Right renal pelvis (tissue), 4 donors: ENCODE results near the gene SPRED3. TPM values are rescaled to one million over a fixed set of nuclear protein-coding genes. Genes with fewer than 3 reads are reported as not detected.
"Not testable (repeated sequence)": the region's sequence is repeated elsewhere in the genome, so short reads cannot be mapped to it uniquely, and the experiment has no call there.

ENCODE experiments used
- DNase-seq, 4 donors: peaks; one replicate each; pipeline ENCODE4 v3.0.0-alpha.2; 2013; ENCODE audit warnings: low read depth in 4 of 4, low spot score in 3 of 4, missing footprints in 1 of 4
- polyA plus RNA-seq, 4 donors: library from polyadenylated mRNA; unstranded; fragments of 120-200 nt; gene quantifications; one replicate each; pipeline ENCODE4 v1.2.1, GENCODE V29; 2013; ENCODE audit not compliant: insufficient read length in 4 of 4

Gene SPRED3
- polyA plus RNA-seq, 4 donors, result 0.90 to 1.1 (median 1.0) TPM

DNA sequence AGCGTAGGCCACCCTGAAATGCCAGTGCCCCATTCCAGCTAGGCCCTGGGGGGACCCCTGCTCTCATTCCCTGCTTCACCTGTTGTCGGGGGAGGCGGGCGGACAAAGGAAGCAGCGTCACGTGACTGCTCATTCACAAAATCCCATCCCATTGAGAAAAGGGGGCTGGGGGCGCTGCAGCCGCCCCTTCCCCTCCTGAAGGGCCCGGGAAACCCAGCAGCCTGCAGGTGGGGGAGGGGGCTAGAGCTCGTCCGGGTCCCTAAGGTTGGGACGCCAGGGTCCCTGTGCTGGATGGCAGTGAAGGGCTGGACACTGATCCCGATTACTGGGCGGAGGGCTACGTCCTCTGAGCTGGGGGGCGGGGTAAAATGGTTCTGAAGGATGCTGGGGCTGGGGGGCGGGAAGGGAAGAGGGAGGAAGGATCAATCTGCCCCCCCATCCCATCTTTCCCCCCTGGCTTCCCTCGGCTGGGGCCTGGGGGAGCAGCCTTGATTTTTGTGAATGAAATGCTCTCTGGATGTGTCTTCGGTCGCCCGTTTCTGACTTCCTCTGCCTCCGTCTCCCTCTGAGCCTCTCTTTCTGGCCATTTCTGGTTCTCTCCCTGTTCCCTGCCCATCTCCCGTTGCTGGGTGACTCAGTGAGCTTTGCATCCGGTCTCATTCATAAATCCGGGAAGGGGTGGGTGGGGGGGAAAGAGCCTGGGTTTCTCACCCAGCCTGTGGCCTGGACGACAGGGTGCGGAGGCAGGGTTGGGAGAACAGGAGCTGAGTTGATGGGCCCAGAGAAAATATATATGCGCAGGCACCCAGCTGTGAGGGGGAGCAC, 816 bp downstream of the SPRED3 start:
- no peak for DNase-seq

- no peak for DNase-seq
These were observed 1.7 kb downstream of the SPRED3 start for GRCh38 chr19:38389957-38390924.

- no peak for DNase-seq
These were observed 3.5 kb downstream of the SPRED3 start for GRCh38 chr19:38391911-38392464.

DNA sequence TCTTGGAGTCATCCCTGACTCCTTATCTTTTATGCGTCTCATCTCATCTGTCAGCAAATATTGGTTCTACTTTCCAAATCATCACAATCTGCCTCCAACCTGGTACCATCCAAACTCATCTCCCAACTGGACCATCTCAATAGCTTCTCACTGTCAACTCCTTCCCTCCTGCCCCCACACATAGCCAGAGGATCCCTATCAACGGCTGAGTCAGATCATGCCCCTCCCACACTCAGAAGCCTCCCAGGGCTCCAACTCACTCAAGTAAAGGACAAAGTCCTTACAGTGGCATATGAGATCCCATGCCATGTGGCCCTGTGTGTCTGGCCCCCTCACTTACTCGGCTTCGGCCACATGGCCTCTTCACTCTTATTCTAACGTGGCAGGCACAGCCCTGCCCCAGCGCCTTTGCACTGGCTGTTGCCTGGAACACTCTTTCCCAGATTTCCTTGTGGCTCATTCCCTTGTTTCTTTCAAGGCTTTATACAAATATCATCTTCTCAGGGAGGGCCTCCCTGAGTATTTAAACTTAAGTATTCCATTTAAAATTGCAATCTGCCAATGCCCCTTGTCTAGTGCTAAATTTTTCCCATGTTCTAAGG, 4.3 kb downstream of the SPRED3 start:
- no peak for DNase-seq

GRCh38 chr19:38394488-38394887, 6.0 kb downstream of the SPRED3 start:
- DNase-seq, result no peak

- no peak for DNase-seq
These were observed 7.1 kb downstream of the SPRED3 start for GRCh38 chr19:38395381-38396114.

GRCh38 chr19:38399081-38399480, 10.6 kb downstream of the SPRED3 start:
- DNase-seq, result no peak

- DNase-seq, result no peak
These were observed 11.0 kb downstream of the SPRED3 start for GRCh38 chr19:38399537-38399936.

DNA sequence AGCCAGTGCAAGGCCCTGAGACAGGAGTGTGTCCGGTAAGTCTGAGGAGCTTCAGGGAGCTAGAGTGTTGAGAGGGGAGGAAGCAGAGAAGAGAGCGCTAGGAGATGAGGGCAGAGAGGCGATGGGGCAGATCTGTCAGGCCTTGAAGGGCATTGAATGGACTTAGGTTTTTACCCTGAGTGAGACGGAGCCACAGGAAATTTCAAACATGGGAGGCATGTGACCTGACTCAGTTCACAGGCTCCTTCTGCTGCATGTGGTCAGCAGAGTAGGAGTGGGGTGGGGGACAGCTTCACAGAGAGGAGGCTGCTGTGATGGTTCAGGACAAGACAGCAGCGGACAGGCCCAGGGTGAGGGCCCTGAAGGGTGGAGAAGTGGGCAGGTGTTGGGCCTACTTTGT, 11.9 kb downstream of the SPRED3 start:
- no peak for DNase-seq

GRCh38 chr19:38401148-38401547, 12.7 kb downstream of the SPRED3 start:
- DNase-seq, result no peak

- DNase-seq, result no peak
These were observed 14.1 kb downstream of the SPRED3 start for GRCh38 chr19:38402623-38402966.

DNA sequence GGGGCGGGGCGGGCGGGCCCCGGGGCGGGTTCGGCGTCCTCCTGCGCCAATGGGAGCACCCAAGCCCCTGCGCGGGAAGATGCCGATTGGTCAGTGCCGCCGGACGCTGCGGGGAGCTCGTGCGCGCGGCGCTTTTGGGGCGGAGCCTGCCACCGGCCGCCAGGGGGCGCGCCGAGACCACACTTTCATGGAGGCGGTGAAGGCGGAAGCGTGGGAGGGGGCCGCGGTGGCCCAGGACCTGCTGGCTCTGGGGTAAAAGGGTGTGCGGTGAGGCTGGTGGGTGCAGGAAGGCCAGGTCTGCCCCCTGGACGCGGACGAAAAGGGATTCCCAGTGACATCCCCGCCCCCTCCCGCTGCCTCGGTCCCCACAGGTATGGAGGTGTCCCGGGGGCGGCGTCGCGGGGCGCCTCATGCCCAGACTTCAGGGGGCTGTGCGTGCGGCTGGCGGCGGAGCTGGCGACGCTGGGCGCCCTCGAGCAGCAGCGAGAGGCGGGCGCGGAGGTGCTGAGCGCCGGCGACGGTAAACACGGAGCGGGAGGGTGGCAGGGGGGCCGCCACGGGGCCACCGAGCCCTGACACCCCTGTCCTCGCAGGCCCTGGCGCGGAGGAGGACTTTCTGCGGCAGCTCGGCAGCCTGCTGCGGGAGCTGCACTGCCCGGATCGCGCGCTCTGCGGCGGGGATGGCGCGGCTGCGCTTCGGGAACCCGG, 14.6 kb downstream of the SPRED3 start, which contains the start of gene FAM98C:
Gene FAM98C, plus strand, starts transcription at position 127 of the 708 bp plus-strand sequence. Its CDS starts 61 bp downstream, at position 188.
- peak; percentile 95 to 97 (median 96) for DNase-seq

GRCh38 chr19:38404858-38405257, 16.4 kb downstream of the SPRED3 start:
- no peak for DNase-seq

DNA sequence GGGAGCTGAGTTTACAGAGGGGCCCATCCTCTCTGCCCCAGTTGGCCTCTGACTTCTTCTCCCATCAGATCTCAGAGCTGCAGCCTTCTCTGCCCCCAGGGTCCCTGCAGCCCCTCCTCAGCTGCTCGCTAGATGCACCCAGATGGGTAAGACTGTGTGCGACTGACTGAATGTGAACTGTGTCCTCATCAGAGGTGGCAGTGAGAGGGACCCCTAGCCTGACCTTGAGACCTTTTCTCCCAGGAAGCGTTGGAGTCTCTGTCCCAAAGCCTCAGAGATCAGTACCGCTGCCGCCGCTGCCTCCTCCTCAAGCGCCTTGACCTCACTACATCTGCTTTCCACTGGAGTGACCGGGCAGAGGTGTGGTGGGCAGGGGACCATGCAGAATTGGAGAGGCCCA, 16.8 kb downstream of the SPRED3 start:
- DNase-seq, result no peak

GRCh38 chr19:38409631-38410133, 21.2 kb downstream of the SPRED3 start:
- DNase-seq, result no peak

DNA sequence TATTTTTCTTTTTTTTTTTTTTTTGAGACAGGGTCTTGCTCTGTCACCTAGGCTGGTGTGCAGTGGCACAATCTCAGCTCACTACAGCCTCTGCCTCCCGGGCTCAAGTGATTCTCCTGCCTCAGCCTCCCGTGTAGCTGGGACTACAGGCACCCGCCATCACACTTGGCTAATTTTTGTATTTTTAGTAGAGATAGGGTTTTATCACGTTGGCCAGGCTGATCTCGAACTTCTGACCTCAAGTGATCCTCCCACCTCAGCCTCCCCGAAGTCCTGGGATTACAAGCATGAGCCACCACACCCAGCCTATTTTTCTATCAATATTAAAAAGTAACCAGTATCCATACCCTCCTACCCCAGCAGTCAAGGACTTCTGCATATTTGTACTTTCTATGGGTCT, 21.9 kb downstream of the SPRED3 start:
- not testable (repeated sequence) for DNase-seq

DNA sequence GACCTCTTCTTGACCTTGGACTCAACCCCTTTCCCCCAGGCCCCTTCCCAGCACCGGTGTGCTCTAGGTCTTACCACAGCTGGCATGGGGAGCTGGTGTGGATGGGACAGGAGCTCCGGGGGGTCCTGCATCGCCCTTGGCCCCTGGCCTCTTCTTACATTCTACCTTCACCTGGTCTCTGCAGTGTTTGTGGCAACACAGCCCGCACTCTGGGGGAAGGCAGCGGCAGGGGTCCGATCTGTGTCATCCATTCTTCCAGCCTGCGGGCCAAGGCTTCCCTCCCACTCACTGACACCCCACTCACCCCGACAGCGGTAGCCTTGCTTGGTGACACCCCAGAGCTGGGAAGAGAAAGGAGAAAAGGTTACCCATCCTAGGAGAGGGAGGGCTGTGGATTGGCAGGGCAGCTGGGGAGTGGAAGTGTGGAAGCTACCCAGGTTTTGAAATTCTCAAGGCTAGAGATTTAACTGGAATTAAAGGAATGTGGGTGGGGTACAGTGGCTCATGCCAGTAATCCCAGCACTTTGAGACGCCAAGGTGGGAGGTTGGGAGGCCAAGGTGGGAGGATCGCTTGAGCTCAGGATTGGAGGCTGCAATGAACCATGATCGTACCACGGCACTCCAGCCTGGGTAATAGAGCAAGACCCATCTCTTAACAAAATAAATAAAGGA, 22.7 kb downstream of the SPRED3 start:
- no peak for DNase-seq

GRCh38 chr19:38411898-38412297, 23.4 kb downstream of the SPRED3 start:
- DNase-seq, result not testable (repeated sequence)

GRCh38 chr19:38412491-38412890, 24.0 kb downstream of the SPRED3 start:
- DNase-seq, result no peak
